Measurements from ENCODE around the gene SOCS7. TPM values are rescaled to one million over a fixed set of nuclear protein-coding genes. Genes with fewer than 3 reads are reported as not detected.

The SOCS7 gene
- total RNA-seq, 1 donor from 2014 or later = 14.7 TPM

GRCh38 chr17:38322156-38322779 is 29.4 kb upstream of the SOCS7 start:
- intact Hi-C loops (cut with DNase I) = no loop called here
- H3K36me3 ChIP-seq = peaks cover 0 to 13% of the 10 kb centered on the region in 2 donors
- TF ChIP-seq, protein P1, sequence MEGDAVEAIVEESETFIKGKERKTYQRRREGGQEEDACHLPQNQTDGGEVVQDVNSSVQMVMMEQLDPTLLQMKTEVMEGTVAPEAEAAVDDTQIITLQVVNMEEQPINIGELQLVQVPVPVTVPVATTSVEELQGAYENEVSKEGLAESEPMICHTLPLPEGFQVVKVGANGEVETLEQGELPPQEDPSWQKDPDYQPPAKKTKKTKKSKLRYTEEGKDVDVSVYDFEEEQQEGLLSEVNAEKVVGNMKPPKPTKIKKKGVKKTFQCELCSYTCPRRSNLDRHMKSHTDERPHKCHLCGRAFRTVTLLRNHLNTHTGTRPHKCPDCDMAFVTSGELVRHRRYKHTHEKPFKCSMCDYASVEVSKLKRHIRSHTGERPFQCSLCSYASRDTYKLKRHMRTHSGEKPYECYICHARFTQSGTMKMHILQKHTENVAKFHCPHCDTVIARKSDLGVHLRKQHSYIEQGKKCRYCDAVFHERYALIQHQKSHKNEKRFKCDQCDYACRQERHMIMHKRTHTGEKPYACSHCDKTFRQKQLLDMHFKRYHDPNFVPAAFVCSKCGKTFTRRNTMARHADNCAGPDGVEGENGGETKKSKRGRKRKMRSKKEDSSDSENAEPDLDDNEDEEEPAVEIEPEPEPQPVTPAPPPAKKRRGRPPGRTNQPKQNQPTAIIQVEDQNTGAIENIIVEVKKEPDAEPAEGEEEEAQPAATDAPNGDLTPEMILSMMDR (IDR thresholded peaks at IDR 0.05) = peak in 2 of 3 experiments; percentile 23 to 59
- no peak for TF ChIP-seq POLR2AphosphoS5 (IDR thresholded peaks at IDR 0.05; ENCODE audit: insufficient read depth in 1 of 2, low read depth in 1 of 2)
- no peaks in the 10 kb centered on the region for H3K27me3 ChIP-seq
- no peak for DNase-seq (ENCODE audit: extremely low spot score in 2 of 2)
- H3K27ac ChIP-seq = no peak overlapping the region
- no peaks in the 10 kb centered on the region for H3K9me3 ChIP-seq
- no peak overlapping the region for H3K4me3 ChIP-seq
- H3K4me1 ChIP-seq = no peaks in the 10 kb centered on the region

DNA sequence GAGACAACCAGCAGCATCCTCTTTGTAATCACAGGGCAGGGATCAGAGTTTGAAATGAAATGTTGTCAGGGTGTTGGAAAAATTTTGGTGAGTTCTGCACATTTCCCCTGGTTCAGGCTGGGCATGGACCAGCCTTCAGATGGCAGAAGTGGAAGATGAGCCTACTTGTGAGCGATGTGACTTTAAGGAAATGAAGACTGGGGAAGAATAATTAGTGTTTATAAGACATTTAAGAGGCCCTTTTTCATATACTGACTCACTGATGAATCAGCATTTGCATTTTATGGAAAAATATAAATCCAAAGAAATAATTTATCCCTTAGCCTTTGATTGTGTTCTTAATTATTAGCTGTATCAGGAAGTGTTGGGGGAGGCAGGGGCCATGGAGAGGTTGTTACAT is 28.7 kb upstream of the SOCS7 start:
- no peaks in the 10 kb centered on the region for H3K27me3 ChIP-seq
- intact Hi-C loops (cut with DNase I) = no loop called here
- peaks cover 0 to 13% of the 10 kb centered on the region in 2 donors for H3K36me3 ChIP-seq
- no peaks in the 10 kb centered on the region for H3K9me3 ChIP-seq
- no peak overlapping the region for H3K27ac ChIP-seq
- TF ChIP-seq, protein P1 (IDR thresholded peaks at IDR 0.05) = no peak
- TF ChIP-seq POLR2AphosphoS5 (IDR thresholded peaks at IDR 0.05; ENCODE audit: insufficient read depth in 1 of 2, low read depth in 1 of 2) = no peak
- TF ChIP-seq POLR2A (IDR thresholded peaks at IDR 0.05) = no peak
- H3K4me3 ChIP-seq = no peak overlapping the region
- DNase-seq (ENCODE audit: extremely low spot score in 2 of 2) = no peak
- no peaks in the 10 kb centered on the region for H3K4me1 ChIP-seq

DNA sequence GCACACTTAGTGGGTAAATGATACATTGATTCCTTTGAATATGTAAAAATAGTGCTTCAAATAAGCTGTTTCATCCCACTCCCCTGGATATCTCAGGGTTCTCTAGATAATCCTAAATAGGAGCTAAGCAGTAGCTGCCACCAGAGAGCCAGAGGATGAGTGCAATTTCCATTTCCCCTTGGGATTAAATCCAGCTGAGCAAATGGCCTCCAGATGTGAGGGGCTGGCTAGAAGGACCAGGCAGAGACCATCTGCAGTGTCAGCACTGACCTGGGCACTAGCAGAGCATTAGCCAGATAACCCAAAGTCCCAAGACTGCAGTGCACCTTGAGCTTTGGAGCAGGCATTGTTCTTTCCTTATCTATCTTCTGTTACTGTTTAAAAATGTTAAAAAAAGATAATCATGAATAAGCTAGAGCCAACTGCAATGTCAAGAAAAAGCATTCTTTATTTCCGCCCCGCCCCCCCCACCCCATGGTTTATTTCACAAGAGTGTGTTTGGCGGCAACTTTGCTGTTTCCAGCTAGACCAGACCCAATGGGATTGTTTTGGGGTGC is 27.4 kb upstream of the SOCS7 start:
- no peak for DNase-seq (ENCODE audit: extremely low spot score in 2 of 2)
- TF ChIP-seq, protein P1 (IDR thresholded peaks at IDR 0.05) = no peak
- TF ChIP-seq POLR2AphosphoS5 (IDR thresholded peaks at IDR 0.05; ENCODE audit: insufficient read depth in 1 of 2, low read depth in 1 of 2) (no peak), POLR2A (IDR thresholded peaks at IDR 0.05) (no peak)
- intact Hi-C loops (cut with DNase I) = no loop called here
- Histone ChIP-seq H3K27ac (no peak overlapping the region), H3K4me3 (no peak overlapping the region), H3K27me3 (no peaks in the 10 kb centered on the region), H3K36me3 (peaks cover 0 to 13% of the 10 kb centered on the region in 2 donors), H3K4me1 (no peaks in the 10 kb centered on the region), H3K9me3 (no peaks in the 10 kb centered on the region)

GRCh38 chr17:38324772-38325171 is 26.9 kb upstream of the SOCS7 start:
- DNase-seq (ENCODE audit: extremely low spot score in 2 of 2) = no peak
- Histone ChIP-seq H3K4me1 (no peaks in the 10 kb centered on the region), H3K4me3 (no peak overlapping the region), H3K27me3 (no peaks in the 10 kb centered on the region), H3K9me3 (no peaks in the 10 kb centered on the region), H3K27ac (no peak overlapping the region), H3K36me3 (peaks cover 0 to 13% of the 10 kb centered on the region in 2 donors)
- TF ChIP-seq, protein P1 (IDR thresholded peaks at IDR 0.05) = no peak
- TF ChIP-seq POLR2A (IDR thresholded peaks at IDR 0.05) = no peak
- no peak for TF ChIP-seq POLR2AphosphoS5 (IDR thresholded peaks at IDR 0.05; ENCODE audit: insufficient read depth in 1 of 2, low read depth in 1 of 2)
- intact Hi-C loops (cut with DNase I) = no loop called here

GRCh38 chr17:38325221-38325851 is 26.3 kb upstream of the SOCS7 start:
- intact Hi-C loops (cut with DNase I) = no loop called here
- no peak for TF ChIP-seq POLR2AphosphoS5 (IDR thresholded peaks at IDR 0.05; ENCODE audit: insufficient read depth in 1 of 2, low read depth in 1 of 2)
- no peak for TF ChIP-seq POLR2A (IDR thresholded peaks at IDR 0.05)
- TF ChIP-seq, protein P1 (IDR thresholded peaks at IDR 0.05) = no peak
- no peak overlapping the region for H3K27ac ChIP-seq
- no peaks in the 10 kb centered on the region for H3K9me3 ChIP-seq
- DNase-seq (ENCODE audit: extremely low spot score in 2 of 2) = no peak
- no peaks in the 10 kb centered on the region for H3K27me3 ChIP-seq
- no peaks in the 10 kb centered on the region for H3K4me1 ChIP-seq
- peaks cover 0 to 13% of the 10 kb centered on the region in 2 donors for H3K36me3 ChIP-seq
- H3K4me3 ChIP-seq = no peak overlapping the region
